ENCODE data around the gene DHX9. TPM values are rescaled to one million over a fixed set of nuclear protein-coding genes. Genes with fewer than 3 reads are reported as not detected.

Gene DHX9
- total and polyA plus RNA-seq, 9 of the 15 experiments (the other 6 are each of a cell fraction or from before 2014, with no cell fraction given) = 100 to 409 (median 294) TPM

- TF ChIP-seq, protein P1, sequence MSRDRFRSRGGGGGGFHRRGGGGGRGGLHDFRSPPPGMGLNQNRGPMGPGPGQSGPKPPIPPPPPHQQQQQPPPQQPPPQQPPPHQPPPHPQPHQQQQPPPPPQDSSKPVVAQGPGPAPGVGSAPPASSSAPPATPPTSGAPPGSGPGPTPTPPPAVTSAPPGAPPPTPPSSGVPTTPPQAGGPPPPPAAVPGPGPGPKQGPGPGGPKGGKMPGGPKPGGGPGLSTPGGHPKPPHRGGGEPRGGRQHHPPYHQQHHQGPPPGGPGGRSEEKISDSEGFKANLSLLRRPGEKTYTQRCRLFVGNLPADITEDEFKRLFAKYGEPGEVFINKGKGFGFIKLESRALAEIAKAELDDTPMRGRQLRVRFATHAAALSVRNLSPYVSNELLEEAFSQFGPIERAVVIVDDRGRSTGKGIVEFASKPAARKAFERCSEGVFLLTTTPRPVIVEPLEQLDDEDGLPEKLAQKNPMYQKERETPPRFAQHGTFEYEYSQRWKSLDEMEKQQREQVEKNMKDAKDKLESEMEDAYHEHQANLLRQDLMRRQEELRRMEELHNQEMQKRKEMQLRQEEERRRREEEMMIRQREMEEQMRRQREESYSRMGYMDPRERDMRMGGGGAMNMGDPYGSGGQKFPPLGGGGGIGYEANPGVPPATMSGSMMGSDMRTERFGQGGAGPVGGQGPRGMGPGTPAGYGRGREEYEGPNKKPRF (IDR thresholded peaks at IDR 0.05; ENCODE audit: low read depth, low read length) = no peak
- peak; percentile 86 for TF ChIP-seq ZNF766 (CRISPR knock-in tag; conservative IDR thresholded peaks at IDR 0.05)
- TF ChIP-seq OTX1 (CRISPR knock-in tag; IDR thresholded peaks at IDR 0.05) = no peak; the same call in 1 of the 2 replicates
- TF ChIP-seq, protein P2, sequence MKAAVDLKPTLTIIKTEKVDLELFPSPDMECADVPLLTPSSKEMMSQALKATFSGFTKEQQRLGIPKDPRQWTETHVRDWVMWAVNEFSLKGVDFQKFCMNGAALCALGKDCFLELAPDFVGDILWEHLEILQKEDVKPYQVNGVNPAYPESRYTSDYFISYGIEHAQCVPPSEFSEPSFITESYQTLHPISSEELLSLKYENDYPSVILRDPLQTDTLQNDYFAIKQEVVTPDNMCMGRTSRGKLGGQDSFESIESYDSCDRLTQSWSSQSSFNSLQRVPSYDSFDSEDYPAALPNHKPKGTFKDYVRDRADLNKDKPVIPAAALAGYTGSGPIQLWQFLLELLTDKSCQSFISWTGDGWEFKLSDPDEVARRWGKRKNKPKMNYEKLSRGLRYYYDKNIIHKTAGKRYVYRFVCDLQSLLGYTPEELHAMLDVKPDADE (conservative IDR thresholded peaks at IDR 0.05; ENCODE audit: control insufficient read depth, low read depth, low read length) = no peak
- TF ChIP-seq RBM34 (IDR thresholded peaks at IDR 0.05; ENCODE audit: borderline replicate concordance, insufficient read depth, low read length) = no peak
- 0 out of 2 replicates have a peak, but pooled peaks have one; percentile 59 for TF ChIP-seq ZNF764 (CRISPR knock-in tag; IDR thresholded peaks at IDR 0.05; ENCODE audit: low read depth)
- TF ChIP-seq HSF4 (CRISPR knock-in tag; IDR thresholded peaks at IDR 0.05; ENCODE audit: borderline replicate concordance) = no peak
- peak; percentile 69; the same call in 1 of the 2 replicates for TF ChIP-seq ELF1 (tag; IDR thresholded peaks at IDR 0.05)
- peak; percentile 66 for TF ChIP-seq GATAD2B (IDR thresholded peaks at IDR 0.05; ENCODE audit: borderline replicate concordance)
- TF ChIP-seq ZBTB9 (CRISPR knock-in tag; IDR thresholded peaks at IDR 0.05) = peak; percentile 87
- TF ChIP-seq BMI1 (IDR thresholded peaks at IDR 0.05; ENCODE audit: low read length) = no peak
- no peak for TF ChIP-seq ZNF77 (CRISPR knock-in tag; IDR thresholded peaks at IDR 0.05)
- TF ChIP-seq RBM14 (IDR thresholded peaks at IDR 0.05; ENCODE audit: borderline replicate concordance, insufficient read depth, low read depth, low read length) = no peak
- no peak for TF ChIP-seq HMGN3 (IDR thresholded peaks at IDR 0.05; ENCODE audit: borderline replicate concordance, extremely low read depth, insufficient read length, low read depth, low read length)
- TF ChIP-seq POLR2AphosphoS2 (IDR thresholded peaks at IDR 0.05; ENCODE audit: low read length) = peak; percentile 87; the same call in 1 of the 2 replicates
- TF ChIP-seq NRF1 (conservative IDR thresholded peaks at IDR 0.05 in 1 of 2, IDR thresholded peaks at IDR 0.05 in 1 of 2) = peak; percentile 97
- TF ChIP-seq ZNF324 (CRISPR knock-in tag; IDR thresholded peaks at IDR 0.05) = 0 out of 2 replicates have a peak, but pooled peaks have one; percentile 17
- TF ChIP-seq HMG20A (CRISPR knock-in tag; conservative IDR thresholded peaks at IDR 0.05) = no peak
Observed at GRCh38 chr1:182839209-182840066, at the start of gene DHX9 (continued).

All from K562 (cell line).